Measurements from ENCODE around the gene CUL1.

The CUL1 gene

GRCh38 chr7:148803094-148803493 is 104.4 kb downstream of the CUL1 start:
- no peak overlapping the region for H3K4me3 ChIP-seq (ENCODE audit: low read length)
- DNase-seq (ENCODE audit: low read depth): no peak
- no peak for TF ChIP-seq CTCF (conservative IDR thresholded peaks at IDR 0.05; ENCODE audit: low read length)

- H3K4me3 ChIP-seq (ENCODE audit: low read length): no peak overlapping the region
- DNase-seq (ENCODE audit: low read depth): no peak
- no peak for TF ChIP-seq CTCF (conservative IDR thresholded peaks at IDR 0.05; ENCODE audit: low read length)
These were observed 105.9 kb downstream of the CUL1 start for GRCh38 chr7:148804343-148805235.

- no peak for TF ChIP-seq CTCF (conservative IDR thresholded peaks at IDR 0.05; ENCODE audit: low read length)
- DNase-seq (ENCODE audit: low read depth): no peak
- H3K4me3 ChIP-seq (ENCODE audit: low read length): no peak overlapping the region
These were observed 107.5 kb downstream of the CUL1 start for GRCh38 chr7:148806187-148806586.

GRCh38 chr7:148807436-148807835 is 108.7 kb downstream of the CUL1 start:
- TF ChIP-seq CTCF (conservative IDR thresholded peaks at IDR 0.05; ENCODE audit: low read length): no peak
- H3K4me3 ChIP-seq (ENCODE audit: low read length): no peak overlapping the region
- DNase-seq (ENCODE audit: low read depth): no peak

GRCh38 chr7:148809856-148810255 is 111.2 kb downstream of the CUL1 start:
- TF ChIP-seq CTCF (conservative IDR thresholded peaks at IDR 0.05; ENCODE audit: low read length): no peak
- no peak for DNase-seq (ENCODE audit: low read depth)
- H3K4me3 ChIP-seq (ENCODE audit: low read length): no peak overlapping the region

GRCh38 chr7:148811892-148812291 is 113.2 kb downstream of the CUL1 start:
- TF ChIP-seq CTCF (conservative IDR thresholded peaks at IDR 0.05; ENCODE audit: low read length): no peak

GRCh38 chr7:148813890-148814289 is 115.2 kb downstream of the CUL1 start:
- TF ChIP-seq CTCF (conservative IDR thresholded peaks at IDR 0.05; ENCODE audit: low read length): no peak
- no peak overlapping the region for H3K4me3 ChIP-seq (ENCODE audit: low read length)
- no peak for DNase-seq (ENCODE audit: low read depth)

More at GRCh38 chr7:148811892-148812291, 113.2 kb downstream of the CUL1 start:
- H3K4me3 ChIP-seq (ENCODE audit: low read length): no peak overlapping the region
- no peak for DNase-seq (ENCODE audit: low read depth)
